ENCODE data around the gene TEX26. TPM values are rescaled to one million over a fixed set of nuclear protein-coding genes. Genes with fewer than 3 reads are reported as not detected.

TEX26 gene
- total RNA-seq, 1 donor from 2014 or later: not detected

GRCh38 chr13:30995331-30995730 is 62.9 kb downstream of the TEX26 start:
- intact Hi-C loops (cut with micrococcal nuclease): no loop called here
- H3K27ac Mint-ChIP-seq: no peak overlapping the region

GRCh38 chr13:30997697-30998096 is 65.2 kb downstream of the TEX26 start:
- Mint-ChIP-seq H3K9me3 (no peaks in the 10 kb centered on the region), H3K27ac (no peak overlapping the region), H3K27me3 (ENCODE audit: low read depth) (peaks cover 27% of the 10 kb centered on the region), H3K36me3 (ENCODE audit: low read depth) (no peaks in the 10 kb centered on the region), H3K4me3 (ENCODE audit: low read depth) (no peak overlapping the region), H3K4me1 (ENCODE audit: low read depth) (no peaks in the 10 kb centered on the region)
- no peak for DNase-seq (ENCODE audit: low spot score)
- intact Hi-C loops (cut with micrococcal nuclease): no loop called here

More at GRCh38 chr13:30995331-30995730, 62.9 kb downstream of the TEX26 start:
- Mint-ChIP-seq H3K36me3 (ENCODE audit: low read depth) (no peaks in the 10 kb centered on the region), H3K27me3 (ENCODE audit: low read depth) (peaks cover 29% of the 10 kb centered on the region), H3K4me1 (ENCODE audit: low read depth) (no peaks in the 10 kb centered on the region), H3K4me3 (ENCODE audit: low read depth) (no peak overlapping the region), H3K9me3 (no peaks in the 10 kb centered on the region)
- DNase-seq (ENCODE audit: low spot score): no peak

GRCh38 chr13:30998136-30999088 is 66.0 kb downstream of the TEX26 start:
- no peak overlapping the region for H3K27ac Mint-ChIP-seq
- no peaks in the 10 kb centered on the region for H3K9me3 Mint-ChIP-seq
- peaks cover 23% of the 10 kb centered on the region for H3K27me3 Mint-ChIP-seq (ENCODE audit: low read depth)
- no peaks in the 10 kb centered on the region for H3K36me3 Mint-ChIP-seq (ENCODE audit: low read depth)
- H3K4me3 Mint-ChIP-seq (ENCODE audit: low read depth): no peak overlapping the region
- DNase-seq (ENCODE audit: low spot score): no peak
- intact Hi-C loops (cut with micrococcal nuclease): no loop called here
- H3K4me1 Mint-ChIP-seq (ENCODE audit: low read depth): no peaks in the 10 kb centered on the region

GRCh38 chr13:31000889-31001288 is 68.4 kb downstream of the TEX26 start:
- peaks cover 26% of the 10 kb centered on the region for H3K27me3 Mint-ChIP-seq (ENCODE audit: low read depth)
- no peak overlapping the region for H3K27ac Mint-ChIP-seq
- H3K4me1 Mint-ChIP-seq (ENCODE audit: low read depth): no peaks in the 10 kb centered on the region
- DNase-seq (ENCODE audit: low spot score): no peak
- intact Hi-C loops (cut with micrococcal nuclease): no loop called here
- no peak overlapping the region for H3K4me3 Mint-ChIP-seq (ENCODE audit: low read depth)
- H3K9me3 Mint-ChIP-seq: no peaks in the 10 kb centered on the region
- no peaks in the 10 kb centered on the region for H3K36me3 Mint-ChIP-seq (ENCODE audit: low read depth)

DNA sequence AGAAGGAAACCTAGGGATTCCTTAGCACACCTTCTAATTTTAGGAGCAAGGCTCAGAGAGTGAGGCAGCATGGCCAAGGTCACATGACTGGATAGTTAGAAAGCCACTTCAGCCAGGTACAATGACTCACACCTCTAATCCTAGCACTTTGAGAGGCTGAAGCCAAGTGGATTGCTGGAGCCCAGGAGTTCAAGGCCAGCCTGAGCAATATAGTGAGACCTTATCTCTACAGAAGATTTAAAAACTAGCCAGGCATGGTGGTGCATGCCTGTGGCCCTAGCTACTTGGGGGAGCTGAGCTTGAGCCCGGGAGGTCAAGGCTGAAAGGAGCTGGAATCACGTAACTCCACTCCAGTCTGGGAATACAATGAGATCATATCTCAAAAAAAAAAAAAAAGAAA is 69.2 kb downstream of the TEX26 start:
- peaks cover 30% of the 10 kb centered on the region for H3K27me3 Mint-ChIP-seq (ENCODE audit: low read depth)
- no peaks in the 10 kb centered on the region for H3K9me3 Mint-ChIP-seq
- H3K36me3 Mint-ChIP-seq (ENCODE audit: low read depth): no peaks in the 10 kb centered on the region
- DNase-seq (ENCODE audit: low spot score): no peak
- intact Hi-C loops (cut with micrococcal nuclease): no loop called here
- no peaks in the 10 kb centered on the region for H3K4me1 Mint-ChIP-seq (ENCODE audit: low read depth)
- H3K27ac Mint-ChIP-seq: no peak overlapping the region
- no peak overlapping the region for H3K4me3 Mint-ChIP-seq (ENCODE audit: low read depth)

- H3K9me3 Mint-ChIP-seq: no peaks in the 10 kb centered on the region
- no peaks in the 10 kb centered on the region for H3K36me3 Mint-ChIP-seq (ENCODE audit: low read depth)
These were observed 72.6 kb downstream of the TEX26 start for GRCh38 chr13:31005066-31005465.

DNA sequence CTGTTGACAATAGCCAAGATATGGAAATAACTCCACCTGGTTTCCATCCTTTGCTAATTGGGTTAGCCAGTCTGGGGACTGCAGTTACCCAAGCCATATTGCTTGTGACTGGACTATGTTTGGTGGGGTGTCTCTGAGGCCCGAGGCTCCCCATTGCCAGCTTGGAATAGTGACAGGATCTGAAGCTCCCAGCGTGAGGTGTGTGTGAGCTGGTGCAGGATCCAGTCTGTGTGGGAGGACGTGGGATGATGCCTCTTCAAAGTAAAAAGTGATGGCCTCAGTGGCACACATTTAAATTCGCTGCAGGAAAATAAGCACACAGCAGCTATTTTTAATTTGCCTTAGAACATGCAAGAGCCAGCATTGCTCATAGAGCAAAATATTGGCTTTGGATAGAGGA is 75.0 kb downstream of the TEX26 start:
- no peak for DNase-seq (ENCODE audit: low spot score)
- intact Hi-C loops (cut with micrococcal nuclease): no loop called here
- Mint-ChIP-seq H3K4me3 (ENCODE audit: low read depth) (no peak overlapping the region), H3K27me3 (ENCODE audit: low read depth) (peaks cover 32% of the 10 kb centered on the region), H3K4me1 (ENCODE audit: low read depth) (peaks cover 19% of the 10 kb centered on the region), H3K27ac (no peak overlapping the region), H3K36me3 (ENCODE audit: low read depth) (no peaks in the 10 kb centered on the region), H3K9me3 (no peaks in the 10 kb centered on the region)

More at GRCh38 chr13:31005066-31005465, 72.6 kb downstream of the TEX26 start:
- H3K4me1 Mint-ChIP-seq (ENCODE audit: low read depth): peaks cover 8% of the 10 kb centered on the region
- no peak for DNase-seq (ENCODE audit: low spot score)
- no peak overlapping the region for H3K4me3 Mint-ChIP-seq (ENCODE audit: low read depth)
- intact Hi-C loops (cut with micrococcal nuclease): no loop called here
- peaks cover 32% of the 10 kb centered on the region for H3K27me3 Mint-ChIP-seq (ENCODE audit: low read depth)
- H3K27ac Mint-ChIP-seq: no peak overlapping the region

DNA sequence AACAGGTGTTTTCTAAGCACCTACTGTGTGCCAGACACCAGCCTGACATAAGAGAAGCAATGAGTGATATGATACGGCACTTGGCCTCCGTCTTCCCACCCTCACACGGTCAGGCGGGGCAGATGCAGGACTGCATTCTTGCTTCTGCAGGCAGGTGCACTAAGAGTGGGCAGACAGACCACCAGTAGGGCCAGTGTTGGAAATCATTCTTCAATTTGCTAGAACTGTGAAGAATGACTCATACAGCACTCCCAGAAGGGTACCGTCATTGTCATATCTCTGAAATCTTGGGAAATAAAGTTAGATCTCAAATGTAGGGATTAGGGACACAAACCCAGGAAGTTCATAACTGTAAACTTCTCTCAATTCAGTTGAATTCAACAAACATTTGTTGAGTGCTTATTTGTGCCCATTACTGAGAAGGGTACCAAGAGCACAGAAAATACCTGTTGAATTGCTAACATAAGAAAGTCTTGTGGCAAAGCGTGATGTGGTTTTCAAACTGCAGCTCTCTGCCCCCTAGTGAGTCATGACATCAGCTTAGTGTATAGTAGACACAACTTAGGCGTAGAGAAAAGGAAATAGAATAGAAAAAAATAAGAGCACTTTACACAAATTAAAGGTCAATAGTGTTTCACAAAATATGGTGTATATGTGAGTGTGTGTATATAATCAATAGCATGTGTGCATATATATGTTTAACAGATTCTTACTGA is 76.1 kb downstream of the TEX26 start:
- Mint-ChIP-seq H3K9me3 (no peaks in the 10 kb centered on the region), H3K36me3 (ENCODE audit: low read depth) (no peaks in the 10 kb centered on the region), H3K4me1 (ENCODE audit: low read depth) (peaks cover 21% of the 10 kb centered on the region), H3K4me3 (ENCODE audit: low read depth) (no peak overlapping the region), H3K27ac (no peak overlapping the region), H3K27me3 (ENCODE audit: low read depth) (peaks cover 33% of the 10 kb centered on the region)
- no peak for DNase-seq (ENCODE audit: low spot score)
- intact Hi-C loops (cut with micrococcal nuclease): loop anchor here (2.0 kb wide), 1 partner anchor 36 kb away; no protein-coding TSS in a partner anchor

GRCh38 chr13:31009166-31009565 is 76.7 kb downstream of the TEX26 start:
- Mint-ChIP-seq H3K27me3 (ENCODE audit: low read depth) (peaks cover 34% of the 10 kb centered on the region), H3K9me3 (no peaks in the 10 kb centered on the region), H3K36me3 (ENCODE audit: low read depth) (no peaks in the 10 kb centered on the region), H3K4me3 (ENCODE audit: low read depth) (no peak overlapping the region), H3K4me1 (ENCODE audit: low read depth) (peaks cover 21% of the 10 kb centered on the region), H3K27ac (no peak overlapping the region)
- DNase-seq (ENCODE audit: low spot score): no peak
- intact Hi-C loops (cut with micrococcal nuclease): loop anchor here (2.0 kb wide), 1 partner anchor 36 kb away; no protein-coding TSS in a partner anchor

GRCh38 chr13:31010296-31010695 is 77.8 kb downstream of the TEX26 start:
- Mint-ChIP-seq H3K27me3 (ENCODE audit: low read depth) (peaks cover 35% of the 10 kb centered on the region), H3K36me3 (ENCODE audit: low read depth) (no peaks in the 10 kb centered on the region), H3K4me1 (ENCODE audit: low read depth) (peaks cover 24% of the 10 kb centered on the region), H3K4me3 (ENCODE audit: low read depth) (no peak overlapping the region), H3K27ac (no peak overlapping the region), H3K9me3 (no peaks in the 10 kb centered on the region)
- intact Hi-C loops (cut with micrococcal nuclease): no loop called here
- DNase-seq (ENCODE audit: low spot score): no peak

DNA sequence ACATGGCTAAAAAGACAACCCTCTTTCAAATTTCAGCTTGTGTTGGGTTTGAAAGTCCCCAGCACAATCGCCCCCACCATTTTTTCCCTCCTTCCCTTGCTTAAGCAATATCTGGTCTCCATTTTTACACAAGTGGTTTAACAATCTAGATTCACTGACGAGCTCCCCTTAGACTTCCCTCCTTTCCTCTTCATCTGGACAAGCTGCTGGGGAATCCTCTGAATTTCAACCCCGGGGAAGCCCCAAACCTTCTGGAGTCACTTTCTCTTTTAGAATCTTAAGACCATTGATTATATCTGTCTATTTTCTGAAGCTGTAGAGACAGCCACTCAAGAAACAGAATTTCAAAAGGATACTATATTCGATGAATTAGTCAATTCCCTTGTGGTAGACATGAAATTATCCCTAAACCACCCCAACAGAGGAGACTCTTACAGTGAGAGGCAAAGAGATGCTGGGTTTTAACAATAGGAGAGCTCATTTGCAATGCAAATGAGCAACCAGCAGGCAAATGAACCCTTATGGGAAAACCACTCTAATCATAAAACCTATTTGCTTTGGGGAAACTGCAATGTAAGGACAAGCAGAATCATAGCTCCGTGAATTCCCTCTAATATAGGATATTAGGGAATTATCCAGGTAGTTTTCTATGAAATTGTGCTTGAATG is 78.9 kb downstream of the TEX26 start:
- Mint-ChIP-seq H3K9me3 (no peaks in the 10 kb centered on the region), H3K4me3 (ENCODE audit: low read depth) (no peak overlapping the region), H3K27me3 (ENCODE audit: low read depth) (peaks cover 30% of the 10 kb centered on the region)

GRCh38 chr13:31011901-31012654 is 79.6 kb downstream of the TEX26 start:
- peaks cover 24% of the 10 kb centered on the region for H3K4me1 Mint-ChIP-seq (ENCODE audit: low read depth)
- no peak overlapping the region for H3K4me3 Mint-ChIP-seq (ENCODE audit: low read depth)
- no peaks in the 10 kb centered on the region for H3K36me3 Mint-ChIP-seq (ENCODE audit: low read depth)
- H3K27ac Mint-ChIP-seq: no peak overlapping the region
- intact Hi-C loops (cut with micrococcal nuclease): no loop called here
- H3K9me3 Mint-ChIP-seq: no peaks in the 10 kb centered on the region
- H3K27me3 Mint-ChIP-seq (ENCODE audit: low read depth): peaks cover 34% of the 10 kb centered on the region
- no peak for DNase-seq (ENCODE audit: low spot score)

More for the DNA sequence above, 78.9 kb downstream of the TEX26 start:
- no peak for DNase-seq (ENCODE audit: low spot score)
- H3K27ac Mint-ChIP-seq: no peak overlapping the region
- H3K4me1 Mint-ChIP-seq (ENCODE audit: low read depth): peaks cover 24% of the 10 kb centered on the region
- intact Hi-C loops (cut with micrococcal nuclease): no loop called here
- H3K36me3 Mint-ChIP-seq (ENCODE audit: low read depth): no peaks in the 10 kb centered on the region
